LHCN-M2 (cell line): ENCODE results near the gene PWP1. TPM values are rescaled to one million over a fixed set of nuclear protein-coding genes. Genes with fewer than 3 reads are reported as not detected.

Source experiments
- DNase-seq: peaks from one replicate; pipeline ENCODE4 v3.0.0-alpha.2; 2012; ENCODE audit warnings: low read depth
- polyA plus RNA-seq: library from polyadenylated mRNA; unstranded; fragments of >200 nt; gene quantifications from one replicate; pipeline ENCODE4 v1.2.1, GENCODE V29; 2012; ENCODE audit warnings: missing spikeins
- total RNA-seq: library from RNA; depleted of rRNA; stranded (reverse); fragments of >200 nt; gene quantifications from 2 replicates; pipeline ENCODE4 v1.2.3, GENCODE V29; 2014; rRNA removed

The PWP1 gene
- 99.9 and 153 TPM in 2 replicates for total RNA-seq
- 56.5 TPM for polyA plus RNA-seq

- DNase-seq, result peak; percentile 94
These were observed at the start of gene PWP1 for GRCh38 chr12:107685360-107686248. Gene PWP1 (plus strand): TSS chr12:107685799. CDS start chr12:107685900, 101 bp downstream.

GRCh38 chr12:107641154-107641553, 44.4 kb upstream of the PWP1 start:
- DNase-seq, result no peak

- DNase-seq, result no peak
These were observed 43.4 kb upstream of the PWP1 start for GRCh38 chr12:107642240-107642639.

GRCh38 chr12:107645630-107646333, 39.8 kb upstream of the PWP1 start:
- DNase-seq, result no peak

GRCh38 chr12:107646436-107646835, 39.2 kb upstream of the PWP1 start:
- no peak for DNase-seq

GRCh38 chr12:107649661-107650061, 35.9 kb upstream of the PWP1 start:
- DNase-seq, result no peak

- no peak for DNase-seq
These were observed 34.6 kb upstream of the PWP1 start for GRCh38 chr12:107650977-107651376.

- DNase-seq, result no peak
These were observed 33.8 kb upstream of the PWP1 start for GRCh38 chr12:107651571-107652449.

- DNase-seq, result no peak
These were observed 32.1 kb upstream of the PWP1 start for GRCh38 chr12:107653519-107653918.

GRCh38 chr12:107654873-107655272, 30.7 kb upstream of the PWP1 start:
- no peak for DNase-seq

GRCh38 chr12:107655281-107656065, 30.1 kb upstream of the PWP1 start:
- peak; percentile 66 for DNase-seq

- DNase-seq, result no peak
These were observed 29.3 kb upstream of the PWP1 start for GRCh38 chr12:107656302-107656701.

- DNase-seq, result no peak
These were observed 28.5 kb upstream of the PWP1 start for GRCh38 chr12:107657133-107657532.

GRCh38 chr12:107657621-107658020, 28.0 kb upstream of the PWP1 start:
- no peak for DNase-seq

- no peak for DNase-seq
These were observed 25.4 kb upstream of the PWP1 start for GRCh38 chr12:107660235-107660634.

GRCh38 chr12:107660861-107661415, 24.7 kb upstream of the PWP1 start:
- DNase-seq, result no peak

GRCh38 chr12:107661830-107662229, 23.8 kb upstream of the PWP1 start:
- DNase-seq, result no peak

GRCh38 chr12:107662484-107662883, 23.1 kb upstream of the PWP1 start:
- DNase-seq, result no peak

GRCh38 chr12:107663277-107663676, 22.3 kb upstream of the PWP1 start:
- DNase-seq, result no peak

- no peak for DNase-seq
These were observed 19.6 kb upstream of the PWP1 start for GRCh38 chr12:107666009-107666408.

- no peak for DNase-seq
These were observed 18.1 kb upstream of the PWP1 start for GRCh38 chr12:107667464-107667863.
